ENCODE measurements around the gene TMPRSS15. TPM values are rescaled to one million over a fixed set of nuclear protein-coding genes. Genes with fewer than 3 reads are reported as not detected.

The TMPRSS15 gene
- total RNA-seq, 2 donors from 2014 or later, result not detected

DNA sequence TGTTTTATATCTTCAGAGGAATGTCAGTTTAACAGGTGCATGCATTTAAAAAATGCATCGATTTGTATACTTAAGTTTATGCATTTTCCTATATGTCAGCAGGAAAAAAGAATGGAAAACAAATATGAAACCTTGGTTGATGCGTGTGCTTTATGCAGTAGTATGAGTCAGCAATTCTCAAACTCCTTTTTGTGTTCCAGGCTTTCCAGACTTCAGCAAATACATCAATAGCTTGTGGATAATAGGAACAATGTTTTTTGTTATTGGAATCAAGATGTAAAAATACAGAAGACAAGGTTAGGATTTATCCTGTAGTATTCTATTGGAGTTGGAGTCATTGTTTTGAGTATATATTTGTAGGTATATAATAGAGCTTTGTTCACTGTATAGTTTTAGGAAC, 113.7 kb downstream of the TMPRSS15 start:
- 24 to 31% methylated on average over 2 of the region's 2 CpGs for WGBS, 2 donors
- Histone ChIP-seq H3K36me3 (replicated peaks in 1 of 2; ENCODE audit: insufficient read depth in 1 of 2, low read depth in 2 of 2) (no peaks in the 10 kb centered on the region), H3K4me3 (no peak overlapping the region), H3K9me3 (no peaks in the 10 kb centered on the region), H3K27ac (no peak overlapping the region), H3K27me3 (no peaks in the 10 kb centered on the region), H3K4me1 (no peaks in the 10 kb centered on the region)
- ATAC-seq (no peak), DNase-seq (no peak)
- intact Hi-C loops (cut with DNase I), result no loop called here
- no peak for TF ChIP-seq POLR2A (IDR thresholded peaks at IDR 0.05)
- TF ChIP-seq, protein P1, sequence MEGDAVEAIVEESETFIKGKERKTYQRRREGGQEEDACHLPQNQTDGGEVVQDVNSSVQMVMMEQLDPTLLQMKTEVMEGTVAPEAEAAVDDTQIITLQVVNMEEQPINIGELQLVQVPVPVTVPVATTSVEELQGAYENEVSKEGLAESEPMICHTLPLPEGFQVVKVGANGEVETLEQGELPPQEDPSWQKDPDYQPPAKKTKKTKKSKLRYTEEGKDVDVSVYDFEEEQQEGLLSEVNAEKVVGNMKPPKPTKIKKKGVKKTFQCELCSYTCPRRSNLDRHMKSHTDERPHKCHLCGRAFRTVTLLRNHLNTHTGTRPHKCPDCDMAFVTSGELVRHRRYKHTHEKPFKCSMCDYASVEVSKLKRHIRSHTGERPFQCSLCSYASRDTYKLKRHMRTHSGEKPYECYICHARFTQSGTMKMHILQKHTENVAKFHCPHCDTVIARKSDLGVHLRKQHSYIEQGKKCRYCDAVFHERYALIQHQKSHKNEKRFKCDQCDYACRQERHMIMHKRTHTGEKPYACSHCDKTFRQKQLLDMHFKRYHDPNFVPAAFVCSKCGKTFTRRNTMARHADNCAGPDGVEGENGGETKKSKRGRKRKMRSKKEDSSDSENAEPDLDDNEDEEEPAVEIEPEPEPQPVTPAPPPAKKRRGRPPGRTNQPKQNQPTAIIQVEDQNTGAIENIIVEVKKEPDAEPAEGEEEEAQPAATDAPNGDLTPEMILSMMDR (IDR thresholded peaks at IDR 0.05), result no peak

DNA sequence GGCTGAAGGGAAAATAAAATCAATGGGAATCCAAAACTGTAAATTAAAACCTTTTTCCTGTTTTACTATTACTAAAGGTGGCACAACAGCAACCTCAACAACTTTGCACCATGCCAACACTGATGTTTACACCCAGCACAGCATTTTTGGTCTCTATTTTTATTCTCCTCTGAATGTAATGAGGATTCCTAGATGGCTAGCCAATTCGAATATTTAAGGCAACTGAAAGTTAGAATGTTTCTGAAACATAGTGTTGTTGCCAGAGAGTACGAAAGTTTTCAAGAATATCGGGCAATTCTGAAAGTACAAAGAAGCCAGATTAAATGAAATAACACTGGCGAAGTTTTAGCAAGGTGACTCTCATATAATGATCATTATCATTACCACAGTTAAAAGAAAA, 118.2 kb downstream of the TMPRSS15 start:
- H3K36me3 ChIP-seq (replicated peaks in 1 of 2; ENCODE audit: insufficient read depth in 1 of 2, low read depth in 2 of 2), result no peaks in the 10 kb centered on the region
- no peak overlapping the region for H3K27ac ChIP-seq
- no peaks in the 10 kb centered on the region for H3K9me3 ChIP-seq
- intact Hi-C loops (cut with DNase I), result no loop called here
- H3K4me1 ChIP-seq, result no peaks in the 10 kb centered on the region
- H3K4me3 ChIP-seq, result no peak overlapping the region
- DNase-seq (no peak), ATAC-seq (no peak)
- H3K27me3 ChIP-seq, result no peaks in the 10 kb centered on the region
- 49 to 61% methylated on average over 4 of the region's 4 CpGs for WGBS, 2 donors
- TF ChIP-seq, protein P1 (IDR thresholded peaks at IDR 0.05), result no peak
- no peak for TF ChIP-seq POLR2A (IDR thresholded peaks at IDR 0.05)

DNA sequence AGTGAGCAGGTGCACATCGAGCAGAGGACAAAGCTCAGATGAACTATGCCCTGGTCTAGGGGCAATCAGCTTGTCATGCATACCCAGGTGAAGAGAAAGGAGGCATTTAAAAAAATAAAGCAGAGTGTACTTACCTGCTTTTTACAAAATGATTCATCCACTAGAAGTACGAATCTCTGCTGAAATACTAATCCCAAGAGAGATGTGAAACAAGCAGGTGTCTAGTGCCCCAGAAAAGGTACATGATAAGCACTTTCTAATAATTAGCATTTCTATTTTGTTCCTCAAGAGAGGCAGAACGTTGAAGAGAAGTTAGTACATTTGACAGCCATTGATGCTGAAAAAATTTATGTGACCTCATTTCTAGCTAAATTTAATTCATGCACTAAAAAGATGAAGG, 127.8 kb downstream of the TMPRSS15 start:
- no peak overlapping the region for H3K4me3 ChIP-seq
- H3K27ac ChIP-seq, result no peak overlapping the region
- DNase-seq, result no peak
- H3K36me3 ChIP-seq (replicated peaks in 1 of 2; ENCODE audit: insufficient read depth in 1 of 2, low read depth in 2 of 2), result no peaks in the 10 kb centered on the region
- TF ChIP-seq, protein P1 (IDR thresholded peaks at IDR 0.05), result no peak
- TF ChIP-seq POLR2A (IDR thresholded peaks at IDR 0.05), result no peak
- WGBS, 2 donors, result 22 to 24% methylated on average over 3 of the region's 3 CpGs
- intact Hi-C loops (cut with DNase I), result no loop called here
- H3K9me3 ChIP-seq, result no peaks in the 10 kb centered on the region
- no peaks in the 10 kb centered on the region for H3K4me1 ChIP-seq
- no peak for ATAC-seq
- no peaks in the 10 kb centered on the region for H3K27me3 ChIP-seq

DNA sequence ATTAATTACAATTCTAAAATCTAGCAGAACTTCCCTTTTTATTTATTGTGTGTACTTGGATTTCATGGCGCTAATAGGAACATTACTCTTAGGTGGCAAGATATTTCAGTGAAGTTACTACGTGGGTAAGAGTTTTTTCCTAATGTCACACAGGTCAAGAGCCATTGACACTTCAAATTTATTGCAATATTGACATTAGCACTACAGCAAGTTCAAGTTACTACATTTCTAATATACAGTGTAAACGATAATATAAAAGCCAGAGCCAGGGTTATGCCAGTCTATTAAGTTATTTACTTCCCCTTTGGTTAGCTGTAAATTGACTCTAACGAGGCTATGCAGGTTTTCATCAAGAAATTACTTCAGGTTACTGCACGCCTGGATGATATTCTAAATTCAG, 129.2 kb downstream of the TMPRSS15 start:
- Histone ChIP-seq H3K9me3 (no peaks in the 10 kb centered on the region), H3K4me1 (no peaks in the 10 kb centered on the region), H3K36me3 (replicated peaks in 1 of 2; ENCODE audit: insufficient read depth in 1 of 2, low read depth in 2 of 2) (no peaks in the 10 kb centered on the region), H3K4me3 (no peak overlapping the region), H3K27me3 (no peaks in the 10 kb centered on the region), H3K27ac (no peak overlapping the region)
- DNase-seq (no peak), ATAC-seq (no peak)
- 43 to 52% methylated on average over 5 of the region's 5 CpGs for WGBS, 2 donors
- no peak for TF ChIP-seq POLR2A (IDR thresholded peaks at IDR 0.05)
- TF ChIP-seq, protein P1 (IDR thresholded peaks at IDR 0.05), result no peak
- intact Hi-C loops (cut with DNase I), result no loop called here

DNA sequence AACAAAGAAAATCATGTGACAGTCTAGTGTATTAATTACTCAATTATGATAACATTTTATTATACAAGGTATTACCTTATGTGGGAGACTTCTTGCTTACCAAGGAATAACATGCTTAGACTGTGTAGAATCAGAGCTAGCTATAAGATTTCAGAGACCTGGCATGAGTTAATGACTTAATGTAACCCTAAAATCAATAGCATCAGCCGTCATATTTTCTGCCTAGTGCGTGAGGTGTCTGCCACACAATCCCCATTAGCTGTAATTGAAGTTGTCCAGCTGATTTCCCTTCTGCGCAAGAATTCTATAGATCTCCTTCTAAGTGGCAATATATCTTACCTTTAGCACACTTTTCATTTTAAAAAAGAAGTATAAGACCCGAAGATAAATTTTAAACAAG, 130.2 kb downstream of the TMPRSS15 start:
- Histone ChIP-seq H3K36me3 (replicated peaks in 1 of 2; ENCODE audit: insufficient read depth in 1 of 2, low read depth in 2 of 2) (no peaks in the 10 kb centered on the region), H3K4me3 (no peak overlapping the region), H3K27me3 (no peaks in the 10 kb centered on the region), H3K4me1 (no peaks in the 10 kb centered on the region), H3K27ac (no peak overlapping the region), H3K9me3 (no peaks in the 10 kb centered on the region)
- 43 to 48% methylated on average over 4 of the region's 4 CpGs for WGBS, 2 donors
- DNase-seq (no peak), ATAC-seq (no peak)
- TF ChIP-seq POLR2A (IDR thresholded peaks at IDR 0.05), result no peak
- TF ChIP-seq, protein P1 (IDR thresholded peaks at IDR 0.05), result no peak
- intact Hi-C loops (cut with DNase I), result no loop called here
